T-helper 2 cell (primary cell): ENCODE measurements around the gene DDX51.

Source experiments
- DNase-seq, 5 experiments: peaks; one replicate each; pipeline versions ENCODE4 v3.0.0 to v3.0.0-alpha.2; 2012 to 2022

Gene DDX51

DNA sequence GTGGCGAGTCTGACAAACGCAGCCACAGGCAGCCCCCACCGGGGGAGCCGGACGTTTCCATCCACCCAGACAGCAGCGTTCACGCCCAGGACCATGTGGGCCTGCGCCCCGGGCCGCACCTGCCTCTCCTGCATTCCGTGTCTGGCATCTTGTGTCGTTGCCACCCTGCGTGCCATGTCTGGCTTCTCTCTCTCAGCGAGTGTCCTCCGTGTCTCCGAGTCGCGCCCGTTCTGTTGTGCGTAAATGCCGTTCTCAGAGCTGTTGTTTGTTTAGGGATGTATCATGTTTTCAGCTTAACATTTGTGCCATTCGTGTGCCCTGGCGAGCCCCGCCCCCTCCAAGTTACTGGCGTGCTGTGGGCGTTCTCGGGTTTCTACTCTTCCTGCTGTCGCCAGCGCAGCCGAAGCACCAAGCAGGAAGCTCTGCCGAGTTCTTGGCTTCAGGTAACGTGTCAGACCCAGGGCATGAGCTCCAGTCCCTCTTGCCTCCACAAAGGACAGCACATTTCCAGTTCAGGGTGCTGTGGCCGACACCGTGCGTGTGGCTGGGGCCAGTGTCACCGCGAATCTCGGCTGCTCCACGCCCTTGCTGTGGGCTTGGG, 34.8 kb upstream of the DDX51 start:
- DNase-seq: peak in 3 of 5 experiments; percentile 30 to 82 (median 43)

DNA sequence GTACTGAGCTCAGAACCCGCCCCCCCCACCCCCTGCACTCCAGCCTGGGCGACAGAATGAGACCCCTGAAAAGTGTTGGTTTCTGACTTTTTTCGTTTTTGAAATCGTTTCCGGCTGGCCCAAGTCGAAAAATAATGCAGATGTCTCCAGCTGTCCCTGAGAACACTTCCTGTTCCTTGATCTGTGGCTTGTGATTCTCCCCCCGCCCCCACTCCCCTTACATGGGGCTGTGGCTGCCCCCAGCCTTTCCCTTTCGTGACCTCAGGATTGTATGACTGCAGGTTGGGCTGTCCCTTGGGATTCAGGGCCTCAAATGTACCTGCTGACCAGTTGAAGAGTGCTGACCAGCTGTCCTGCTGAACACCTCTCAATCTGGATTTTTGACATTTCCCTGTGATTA, 34.2 kb upstream of the DDX51 start:
- DNase-seq: no peak

DNA sequence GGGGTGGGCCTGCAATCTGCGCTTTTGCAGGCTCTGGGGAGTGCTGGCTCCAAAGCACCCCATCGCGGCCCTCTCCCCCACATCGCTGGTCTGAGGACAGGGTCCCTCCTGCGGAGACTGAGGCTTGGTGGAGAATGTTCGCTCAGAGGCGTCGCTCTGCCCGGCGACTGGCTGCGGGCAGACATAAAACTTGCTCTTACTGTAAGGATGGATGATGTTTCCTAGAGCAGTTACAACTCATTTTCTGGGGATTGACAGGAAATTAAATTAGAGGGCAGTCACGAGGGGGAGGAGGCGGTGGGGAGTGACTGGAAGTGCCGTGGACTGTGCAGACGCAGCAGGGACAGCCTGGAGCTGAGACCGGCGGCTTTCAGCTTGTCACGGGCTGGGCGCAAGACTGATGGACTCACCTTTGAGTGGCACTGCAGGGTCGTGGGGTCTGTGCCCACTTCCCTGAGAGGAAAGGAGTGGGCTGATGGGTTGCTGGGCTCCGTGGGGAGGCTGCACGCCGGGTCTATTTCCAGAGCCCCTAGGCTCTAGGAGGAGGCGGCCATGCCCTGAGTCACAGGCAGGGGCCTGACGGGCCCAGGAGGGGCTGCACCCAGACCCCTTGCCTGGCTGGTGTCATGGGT, 32.9 kb upstream of the DDX51 start:
- DNase-seq: no peak

DNA sequence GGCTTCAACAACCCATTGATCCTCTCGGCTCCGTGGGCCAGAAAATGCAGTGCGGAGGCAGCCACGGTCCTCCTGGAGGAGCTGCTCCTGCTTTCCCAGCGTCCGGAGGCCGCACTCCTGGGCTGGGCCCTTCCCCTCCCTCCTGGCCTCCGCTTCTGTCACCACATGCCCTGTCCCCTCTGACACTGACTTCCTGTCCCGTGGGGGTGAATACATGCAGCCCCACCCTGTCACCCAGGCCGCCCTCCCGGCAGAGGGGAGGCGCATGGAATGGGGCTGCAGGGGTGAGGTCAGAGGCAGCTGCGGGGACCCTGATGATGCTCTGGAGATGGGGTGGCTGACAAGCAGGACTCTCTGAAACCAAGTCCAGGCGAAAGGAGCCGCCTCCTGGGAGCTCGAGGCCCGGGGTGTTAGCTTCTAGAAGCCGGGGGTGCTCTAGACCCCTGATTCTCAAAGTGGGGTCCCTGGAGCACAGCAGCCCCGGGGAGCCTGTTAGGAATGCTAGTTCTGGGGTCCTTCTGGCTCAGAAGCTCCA, 32.3 kb upstream of the DDX51 start:
- no peak for DNase-seq

DNA sequence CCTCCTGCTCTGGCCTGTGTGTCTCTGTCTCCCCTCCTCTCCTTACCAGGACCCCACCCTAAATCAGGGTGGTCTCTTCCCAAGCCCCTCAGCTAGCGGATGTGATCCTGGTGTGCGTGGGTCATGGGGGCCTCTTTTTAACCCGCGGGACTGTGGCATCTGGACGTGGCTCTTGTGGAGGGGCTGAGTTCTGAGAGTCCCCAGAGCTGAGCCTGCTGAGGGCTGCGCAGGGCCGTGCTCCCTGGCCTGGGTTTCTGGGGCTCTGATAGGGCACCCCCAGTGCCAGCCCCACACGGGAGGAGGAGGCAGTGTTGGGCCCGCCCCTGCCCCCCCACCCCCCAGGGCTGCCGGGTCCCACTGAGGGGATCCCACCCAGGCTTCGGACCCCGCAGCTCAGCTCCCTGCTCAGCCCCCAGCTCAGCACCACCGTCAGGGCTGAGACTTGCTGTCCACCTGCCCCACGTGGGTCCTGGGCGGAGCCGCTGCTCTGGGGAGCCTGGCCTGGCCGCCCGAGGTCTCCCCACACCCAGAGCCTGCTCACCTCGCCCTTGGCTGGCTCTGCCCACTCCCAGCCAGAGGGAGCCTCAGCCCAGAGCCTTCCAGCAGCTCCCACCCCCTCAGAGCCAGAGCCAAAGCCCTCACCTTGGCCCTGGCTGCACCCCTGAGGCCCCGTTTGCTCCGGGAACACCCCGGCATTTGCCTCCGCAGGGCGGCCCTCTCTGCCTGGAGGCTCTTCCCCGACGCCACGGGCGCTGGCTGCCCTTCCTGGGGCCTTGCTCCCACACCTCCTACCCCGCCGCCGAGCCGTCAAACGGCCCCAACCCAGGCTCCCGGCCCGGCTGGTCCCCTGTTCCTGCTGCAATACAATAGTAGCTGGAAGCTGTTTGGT, 31.6 kb upstream of the DDX51 start:
- DNase-seq: no peak

DNA sequence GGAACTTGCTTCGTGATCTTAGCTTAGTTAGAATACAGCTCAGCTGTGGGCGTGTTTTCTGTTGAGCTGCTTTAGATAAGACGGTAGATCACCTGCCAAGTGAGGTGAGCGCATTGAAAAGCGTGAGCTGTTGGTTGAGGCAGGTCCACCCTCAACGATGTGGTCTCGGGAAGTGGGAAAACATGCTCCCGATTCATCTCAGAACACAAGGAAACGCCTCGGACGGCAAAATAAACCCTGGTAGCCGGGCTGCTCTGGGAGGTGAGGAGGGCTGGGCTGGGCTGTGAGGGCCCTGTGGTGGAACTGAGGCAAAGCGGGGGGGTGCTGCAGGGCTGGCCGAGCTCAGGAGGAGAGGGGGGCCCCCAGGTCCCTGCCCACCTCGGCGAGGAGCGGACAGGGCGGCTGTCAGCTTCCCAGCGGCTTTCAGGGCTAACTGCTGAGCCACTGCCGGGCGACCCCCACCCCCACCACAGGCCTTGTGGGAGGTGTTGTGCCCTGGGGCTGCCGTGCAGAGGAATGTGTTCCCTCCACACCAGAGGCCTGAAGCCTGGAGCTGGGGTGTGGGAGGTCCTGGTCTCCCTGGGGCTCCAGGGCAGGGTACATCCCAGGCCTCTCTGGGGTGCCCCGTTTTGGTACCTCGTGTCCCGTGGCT, 30.8 kb upstream of the DDX51 start:
- DNase-seq: no peak

DNA sequence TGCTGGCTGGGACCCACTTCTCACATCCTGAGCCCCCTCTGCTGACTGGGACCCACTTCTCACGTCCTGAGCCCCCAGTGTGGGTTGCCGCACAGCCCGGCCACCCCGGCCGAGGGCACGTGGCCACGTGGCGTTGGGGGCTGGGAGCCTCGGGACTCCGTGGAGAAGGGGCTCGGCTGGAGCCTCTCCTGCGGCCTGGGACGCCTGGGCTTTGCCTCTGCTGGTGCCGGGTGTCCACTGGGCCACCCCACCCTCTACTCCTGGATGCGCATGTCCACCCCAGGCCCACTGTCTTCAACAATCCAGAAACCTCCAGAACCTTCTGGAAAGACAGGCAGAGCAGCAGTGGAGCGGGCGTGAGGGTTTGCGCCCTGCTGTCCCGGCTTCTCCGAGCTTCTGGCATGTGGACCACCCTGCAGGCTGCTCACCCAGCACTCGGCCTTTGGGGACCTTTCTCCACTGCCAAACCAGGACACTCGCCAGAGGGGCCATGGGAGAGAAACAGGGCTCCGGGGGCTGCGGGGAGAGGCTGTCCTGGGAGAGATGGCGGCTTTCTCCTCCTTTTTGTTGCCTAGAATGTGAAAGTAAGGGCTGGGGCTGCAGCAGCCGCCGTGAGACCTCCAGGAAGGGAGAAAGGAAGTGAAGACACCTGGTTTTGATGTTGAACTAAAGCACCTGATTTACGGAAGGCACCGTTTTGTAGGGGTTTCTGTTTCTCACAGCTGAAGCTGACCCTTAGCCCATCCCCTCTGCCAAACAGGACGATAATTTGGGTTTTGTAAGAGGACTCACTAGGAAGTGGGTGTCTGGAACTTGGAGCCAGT, 30.1 kb upstream of the DDX51 start:
- peak in 1 of 5 experiments; percentile 2 for DNase-seq

DNA sequence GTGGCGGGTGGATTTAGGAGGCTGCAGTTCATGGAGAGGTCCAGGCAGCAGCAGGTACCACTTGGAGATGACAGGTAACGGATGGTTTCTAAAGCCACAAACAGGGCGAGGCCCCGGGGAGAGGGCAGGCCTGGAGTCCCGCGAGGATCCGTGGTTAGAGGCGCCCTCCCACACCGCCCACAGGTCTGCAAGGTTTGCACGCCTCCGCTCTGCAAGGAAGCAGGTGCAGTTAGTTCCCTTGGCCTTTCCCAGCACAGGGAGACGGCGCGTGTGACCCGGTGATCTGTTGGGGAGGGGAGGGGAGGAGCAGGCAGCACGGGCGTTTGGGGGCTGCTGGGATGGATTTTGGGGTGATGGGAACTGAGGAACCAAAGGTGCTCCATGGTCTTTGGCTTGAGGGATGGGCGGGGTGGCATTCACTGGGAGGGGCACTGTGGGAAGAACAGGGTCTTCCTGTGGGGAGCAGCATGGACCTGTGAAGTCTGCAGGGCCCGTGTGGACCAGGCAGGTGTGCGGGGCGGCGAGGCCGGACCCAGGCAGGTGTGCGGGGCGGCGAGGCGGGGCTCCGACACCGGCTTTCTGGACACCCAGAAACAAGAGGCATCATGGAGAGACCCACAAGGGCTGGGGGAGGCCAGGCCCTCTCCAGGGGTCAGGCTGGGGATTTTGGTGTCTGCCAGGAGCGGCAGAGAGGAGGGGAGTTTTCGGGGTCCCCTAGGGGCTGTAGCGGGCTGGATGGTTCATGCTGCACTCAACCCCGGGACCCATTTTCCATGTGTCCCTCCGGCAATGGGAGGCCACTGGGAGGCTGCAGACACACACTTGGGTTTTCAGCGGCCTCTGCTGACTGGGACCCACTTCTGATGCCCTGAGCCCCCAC, 29.3 kb upstream of the DDX51 start:
- DNase-seq: peak in 2 of 5 experiments; percentile 6 to 59

DNA sequence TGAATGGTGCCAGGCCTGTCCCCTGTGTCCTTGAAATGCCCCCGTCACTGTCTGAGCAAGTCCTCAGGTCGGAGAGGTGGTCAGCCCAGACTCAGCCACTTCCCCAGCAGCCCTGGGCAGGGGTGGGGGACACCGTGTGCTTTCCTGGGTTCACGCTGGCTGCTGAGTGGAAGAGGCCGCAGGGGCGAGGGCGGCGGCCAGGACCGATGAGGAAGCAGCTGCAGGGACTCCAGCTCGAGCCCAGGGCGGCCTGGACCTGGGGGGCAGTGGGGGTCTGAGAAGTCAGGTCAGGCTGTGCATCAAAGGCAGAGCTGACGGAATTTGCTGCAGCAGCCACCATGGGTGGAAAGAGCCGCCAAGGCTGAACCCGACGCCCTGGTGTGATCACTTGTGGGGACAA, 28.5 kb upstream of the DDX51 start:
- DNase-seq: peak in 1 of 5 experiments; percentile 3

DNA sequence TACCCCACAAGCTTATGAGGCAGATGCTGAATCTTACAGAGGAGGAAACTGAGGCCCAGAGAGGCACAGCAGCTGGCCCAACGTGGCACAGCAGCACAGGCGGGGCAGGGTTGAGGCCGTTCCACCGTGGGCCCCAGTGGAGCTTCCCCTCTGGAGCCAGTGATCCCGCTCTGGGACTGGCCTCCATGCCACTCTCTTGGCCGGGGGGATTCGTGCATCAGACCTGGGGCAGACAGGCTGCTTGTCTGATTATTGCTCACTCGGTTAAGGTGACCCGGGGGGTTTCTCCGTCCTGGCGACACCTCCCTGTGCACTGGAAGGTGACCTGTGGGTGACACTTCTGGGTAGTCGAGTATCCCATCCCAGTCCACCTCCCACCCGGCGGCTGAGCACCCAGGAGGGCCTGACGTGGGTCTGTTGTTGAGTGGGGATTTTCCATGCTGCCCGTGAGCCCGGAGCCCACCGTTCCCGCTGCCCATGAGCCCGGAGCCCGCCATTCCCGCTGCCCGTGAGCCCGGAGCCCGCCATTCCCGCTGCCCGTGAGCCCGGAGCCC, 27.9 kb upstream of the DDX51 start:
- DNase-seq: peak in 1 of 5 experiments; percentile 2

DNA sequence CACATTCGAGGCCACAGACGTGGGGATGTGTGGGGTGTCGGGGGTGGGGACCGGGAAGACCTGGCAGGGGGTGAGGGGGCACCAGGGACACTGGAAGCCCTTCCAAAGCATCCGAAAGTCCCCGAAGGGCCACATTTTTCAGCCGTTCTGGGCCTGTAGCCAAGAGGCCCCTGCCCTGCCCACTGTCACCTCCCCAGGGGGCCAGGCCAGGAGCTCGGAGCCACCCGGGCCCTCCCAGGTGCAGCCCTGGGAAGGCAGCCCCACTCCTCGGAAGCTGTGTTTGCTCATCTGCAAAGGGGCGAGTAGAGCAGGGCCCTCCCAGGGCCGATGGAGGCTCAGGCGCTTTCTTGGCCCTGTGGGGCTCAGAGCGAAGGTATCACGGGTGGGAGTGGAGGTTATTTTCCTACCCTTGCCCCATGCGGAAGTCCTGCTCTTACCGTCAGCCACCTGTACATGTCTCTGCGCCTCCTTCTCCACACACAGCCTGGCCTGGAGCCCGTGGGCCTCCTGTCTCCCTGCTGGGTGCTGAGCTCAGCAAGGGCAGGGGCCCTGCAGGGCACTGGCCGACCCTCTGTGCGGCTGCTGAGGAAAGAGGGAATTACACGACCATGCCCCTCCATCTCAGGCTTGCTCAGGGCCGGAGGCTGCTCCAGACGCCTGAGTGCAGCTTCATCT, 27.3 kb upstream of the DDX51 start:
- peak in 2 of 5 experiments; percentile 1 to 3 for DNase-seq

DNA sequence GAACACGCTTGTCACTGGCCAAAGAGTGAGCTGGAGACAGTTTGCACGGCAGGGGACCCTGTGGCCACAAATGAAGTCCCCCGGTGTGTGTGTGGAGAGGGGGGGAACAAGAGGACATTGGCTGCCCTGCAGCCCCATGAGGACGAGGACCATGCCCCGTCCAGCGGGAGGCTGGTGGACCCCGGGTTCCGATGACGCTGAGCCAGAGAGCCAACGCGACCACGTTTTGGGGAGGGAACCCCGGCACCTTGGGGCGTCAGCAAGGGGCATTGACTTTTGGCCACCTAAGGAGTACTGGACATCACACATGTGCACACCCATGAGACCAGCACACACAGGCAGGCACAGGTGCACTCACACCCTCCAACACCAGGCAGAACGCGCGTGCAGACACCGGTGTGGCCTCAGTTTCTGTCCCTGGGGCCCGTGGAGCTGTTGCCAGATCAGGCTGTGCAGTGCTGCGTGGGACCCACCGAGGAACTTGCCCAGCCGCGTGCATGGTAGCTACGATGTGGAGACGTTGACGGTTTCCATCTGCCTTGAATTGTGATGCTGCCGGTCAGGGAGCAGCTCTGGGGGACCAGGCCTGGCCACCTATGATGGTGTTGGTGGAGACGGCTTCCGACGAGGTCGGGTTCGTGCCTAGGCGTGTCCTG, 26.6 kb upstream of the DDX51 start:
- DNase-seq: peak in 2 of 5 experiments; percentile 1 to 2

DNA sequence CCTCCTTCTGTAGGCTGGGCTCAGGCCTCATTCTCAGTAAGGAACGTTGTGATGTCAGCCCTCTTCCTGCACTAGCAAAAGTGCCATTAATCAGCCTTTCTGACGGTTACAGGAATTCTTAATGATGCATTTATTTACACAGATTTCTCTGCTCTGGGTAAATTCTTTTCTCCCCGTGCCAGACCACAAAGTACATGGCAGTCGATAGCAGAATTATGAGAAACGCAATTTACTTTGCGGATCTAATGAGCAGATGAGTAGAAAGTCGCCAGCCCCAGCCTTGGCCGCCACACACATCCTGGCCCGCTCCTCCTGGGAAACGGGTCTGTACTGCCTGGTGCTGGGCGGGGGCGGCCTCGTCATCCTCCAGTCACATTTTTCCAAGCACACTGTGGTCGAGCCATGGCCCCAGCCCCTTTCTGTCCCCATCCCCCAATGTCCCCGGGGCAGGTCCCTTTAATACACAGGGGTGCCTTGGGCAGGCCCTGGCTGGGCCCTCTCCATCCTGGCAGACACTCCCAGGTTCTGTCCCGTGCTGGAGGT, 26.0 kb upstream of the DDX51 start:
- peak in 1 of 5 experiments; percentile 2 for DNase-seq

DNA sequence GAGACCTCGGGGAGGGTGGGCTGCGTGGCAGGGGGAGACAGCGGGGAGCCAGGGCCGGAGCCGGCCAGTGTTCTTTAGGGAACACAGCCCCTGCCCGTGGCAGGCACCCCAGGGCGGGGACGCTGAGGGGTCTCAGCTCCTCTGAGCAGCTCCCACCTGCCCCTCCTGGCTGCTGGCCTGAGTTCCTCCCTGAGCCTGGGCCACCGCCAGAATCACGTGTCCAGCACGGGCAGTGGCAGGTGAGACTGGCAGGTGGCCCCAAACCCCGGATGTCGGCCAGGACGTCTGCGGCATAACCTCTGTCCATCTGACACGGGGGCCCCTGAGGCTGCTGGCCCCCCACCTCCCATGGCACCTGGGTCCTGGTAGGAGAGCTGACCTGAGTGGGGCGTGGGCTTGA, 25.3 kb upstream of the DDX51 start:
- DNase-seq: peak in 2 of 5 experiments; percentile 2

DNA sequence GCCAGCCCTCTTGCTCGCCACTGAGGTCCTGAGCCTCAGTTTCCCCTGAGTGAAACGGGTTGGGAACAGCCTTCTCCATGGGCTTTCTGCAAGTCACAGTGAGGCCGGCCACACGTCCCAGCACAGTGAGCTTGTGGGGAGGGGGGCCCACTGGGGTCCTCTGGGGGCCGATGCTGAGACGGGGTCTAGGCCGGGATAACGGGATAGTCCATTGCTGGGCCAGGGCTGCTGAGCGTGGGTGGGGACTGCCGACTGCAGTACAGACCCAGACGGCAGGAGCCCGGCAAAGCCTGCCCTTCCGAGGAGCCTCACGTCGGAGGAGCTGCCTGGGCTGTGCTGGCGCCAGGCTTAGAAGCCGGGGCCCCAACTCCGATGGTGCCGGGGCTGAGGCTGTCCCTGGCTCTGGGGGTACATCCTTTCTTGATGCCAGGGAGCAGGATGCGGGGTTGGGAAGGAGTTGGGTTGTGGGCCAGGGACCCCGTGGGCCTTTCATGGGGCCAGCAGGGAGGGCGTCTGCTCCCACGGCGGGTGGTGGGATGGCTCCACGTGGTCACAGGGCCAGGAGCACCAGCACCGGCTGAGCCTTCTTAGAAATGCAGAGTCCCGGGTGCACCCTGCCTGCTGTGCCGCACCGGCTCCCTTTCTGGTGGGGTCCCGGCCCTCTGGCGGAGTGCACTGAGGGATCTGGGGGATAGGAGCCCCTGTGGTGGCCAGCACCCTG, 24.4 kb upstream of the DDX51 start:
- peak in 1 of 5 experiments; percentile 5 for DNase-seq

DNA sequence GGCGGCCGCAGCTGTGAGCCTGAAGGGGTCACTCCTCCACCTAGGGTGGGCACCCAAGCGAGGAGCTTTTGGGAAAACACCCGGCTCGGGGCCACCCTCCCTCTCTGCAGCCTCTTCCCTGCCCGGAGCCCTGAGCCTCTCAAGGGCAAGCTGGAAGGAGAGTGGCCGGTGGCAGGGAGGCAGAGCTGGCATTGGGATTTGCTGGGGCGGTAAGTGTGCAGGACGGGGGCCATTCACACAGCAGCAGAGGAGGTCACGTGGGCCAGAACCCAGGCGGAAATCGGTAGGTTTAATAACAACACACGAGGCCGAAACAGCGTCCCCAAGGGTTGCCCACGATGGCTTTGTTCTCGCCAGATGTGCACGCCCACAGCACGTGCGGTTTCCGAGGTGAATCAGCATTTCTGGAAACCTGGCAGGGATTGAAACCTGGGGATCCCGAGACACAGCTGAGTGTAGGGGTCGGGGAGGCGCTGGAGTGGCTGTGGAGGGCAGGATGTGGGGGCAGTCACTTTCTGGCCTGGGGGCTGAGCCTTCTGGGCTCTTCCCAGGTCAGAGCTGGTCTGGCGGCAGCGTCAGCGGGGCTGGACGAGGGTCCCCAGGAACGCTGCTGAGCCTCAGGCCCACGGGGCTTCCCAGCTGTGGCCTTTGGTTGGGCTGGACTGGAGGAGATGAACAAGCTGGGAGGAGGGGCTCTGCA, 23.6 kb upstream of the DDX51 start:
- DNase-seq: peak in 2 of 5 experiments; percentile 0 to 8

DNA sequence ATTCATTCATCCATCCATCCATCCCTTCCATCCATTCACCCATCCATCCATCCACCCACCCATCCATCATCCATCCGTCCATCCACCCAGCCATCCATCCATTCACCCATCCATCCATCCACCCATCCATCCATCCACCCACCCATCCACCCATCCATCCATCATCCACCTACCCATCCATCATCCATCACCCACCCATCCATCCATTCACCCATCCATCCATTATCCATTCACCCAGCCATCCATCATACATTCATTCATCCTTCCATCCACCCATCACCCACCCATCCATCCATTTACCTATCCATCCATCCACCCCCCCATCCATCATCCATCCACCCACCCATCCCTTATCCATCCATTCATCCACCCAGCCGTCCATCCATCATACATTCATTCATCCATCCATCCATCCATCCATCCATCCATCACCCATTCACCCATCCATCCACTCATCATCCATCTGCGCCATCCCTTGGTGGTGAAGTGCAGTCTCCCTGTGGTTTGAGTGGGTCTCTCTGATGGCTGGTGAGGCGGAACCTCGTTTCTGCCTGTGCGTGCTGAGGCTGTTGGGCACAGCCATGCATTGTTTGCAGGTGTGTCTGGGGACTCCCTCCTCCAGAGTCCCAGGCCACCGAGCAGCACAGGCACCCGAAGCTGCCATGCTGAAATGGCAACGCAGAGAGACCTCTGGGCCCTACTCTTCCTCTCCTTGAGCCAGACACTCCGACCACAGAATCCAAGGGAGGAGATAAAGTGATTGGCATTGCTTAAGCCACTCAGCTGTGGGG, 22.9 kb upstream of the DDX51 start:
- DNase-seq: no peak
